ENCODE results near the gene CARD14. TPM values are rescaled to one million over a fixed set of nuclear protein-coding genes. Genes with fewer than 3 reads are reported as not detected.

The CARD14 gene
- total RNA-seq, 4 donors from 2014 or later, result 0.14 to 0.75 (median 0.48) TPM; not detected in 1

DNA sequence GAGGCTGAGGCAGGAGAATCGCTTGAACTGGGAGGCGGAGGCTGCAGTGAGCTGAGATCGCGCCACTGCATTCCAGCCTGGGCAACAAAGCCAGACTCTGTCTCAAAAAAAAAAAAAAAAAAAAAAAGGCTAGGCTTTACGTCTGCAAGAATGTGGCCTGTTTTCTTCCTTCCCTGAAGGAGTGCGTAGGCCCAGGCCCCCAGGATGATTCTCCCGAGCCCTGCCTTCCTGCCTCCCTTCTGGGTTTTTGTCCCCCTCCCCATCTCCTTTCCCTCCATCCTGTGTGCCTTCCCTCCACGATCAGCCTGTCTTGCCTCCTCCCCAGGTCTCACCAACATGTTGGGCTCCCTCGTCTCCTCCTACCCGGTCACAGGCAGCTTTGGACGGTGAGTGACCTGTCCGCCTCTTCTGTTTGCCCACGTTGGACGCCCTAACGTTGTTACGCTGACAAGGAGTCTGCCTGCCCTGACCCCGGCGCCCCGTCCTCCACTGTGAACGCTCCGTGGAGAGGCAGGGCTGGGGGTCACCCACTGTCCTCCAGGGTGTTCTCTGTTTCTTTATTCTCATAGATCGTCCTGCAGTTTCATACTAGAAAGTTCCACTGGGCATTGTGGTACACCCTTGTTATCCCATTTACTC lies 75.2 kb downstream of the CARD14 start:
- H3K36me3 ChIP-seq, result peaks cover 0 to 4% (median 0%) of the 10 kb centered on the region in 4 donors
- no peak for TF ChIP-seq POLR2AphosphoS5 (IDR thresholded peaks at IDR 0.05)
- TF ChIP-seq, protein P1, sequence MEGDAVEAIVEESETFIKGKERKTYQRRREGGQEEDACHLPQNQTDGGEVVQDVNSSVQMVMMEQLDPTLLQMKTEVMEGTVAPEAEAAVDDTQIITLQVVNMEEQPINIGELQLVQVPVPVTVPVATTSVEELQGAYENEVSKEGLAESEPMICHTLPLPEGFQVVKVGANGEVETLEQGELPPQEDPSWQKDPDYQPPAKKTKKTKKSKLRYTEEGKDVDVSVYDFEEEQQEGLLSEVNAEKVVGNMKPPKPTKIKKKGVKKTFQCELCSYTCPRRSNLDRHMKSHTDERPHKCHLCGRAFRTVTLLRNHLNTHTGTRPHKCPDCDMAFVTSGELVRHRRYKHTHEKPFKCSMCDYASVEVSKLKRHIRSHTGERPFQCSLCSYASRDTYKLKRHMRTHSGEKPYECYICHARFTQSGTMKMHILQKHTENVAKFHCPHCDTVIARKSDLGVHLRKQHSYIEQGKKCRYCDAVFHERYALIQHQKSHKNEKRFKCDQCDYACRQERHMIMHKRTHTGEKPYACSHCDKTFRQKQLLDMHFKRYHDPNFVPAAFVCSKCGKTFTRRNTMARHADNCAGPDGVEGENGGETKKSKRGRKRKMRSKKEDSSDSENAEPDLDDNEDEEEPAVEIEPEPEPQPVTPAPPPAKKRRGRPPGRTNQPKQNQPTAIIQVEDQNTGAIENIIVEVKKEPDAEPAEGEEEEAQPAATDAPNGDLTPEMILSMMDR (IDR thresholded peaks at IDR 0.05), result no peak
- TF ChIP-seq EP300 (IDR thresholded peaks at IDR 0.05; ENCODE audit: low read depth), result no peak
- no peak for TF ChIP-seq POLR2A (IDR thresholded peaks at IDR 0.05)
- no peaks in the 10 kb centered on the region for H3K4me1 ChIP-seq
- WGBS, 2 donors (ENCODE audit: low coverage in 1 of 2), result 89% methylated on average over 22 of the region's 22 CpGs; no CpG with 5 or more reads in 1 of the 2 donors
- no peak overlapping the region for H3K4me3 ChIP-seq
- intact Hi-C loops (cut with DNase I; ENCODE audit: low total_unique reads), result no loop called here
- in situ Hi-C loops (cut with MboI; ENCODE audit: low pct_ligation_motif_present in 1 of 4, low pct_unique_long_range_greater_than_20kb in 1 of 4, low sequenced_read_pairs in 3 of 4), result loop anchor here in 1 of 4 donors (25.0 kb wide), 1 partner anchor 158 kb away; no protein-coding TSS in a partner anchor
- H3K27me3 ChIP-seq, result no peaks in the 10 kb centered on the region
- H3K9me3 ChIP-seq, result no peaks in the 10 kb centered on the region
- no peak for DNase-seq
- H3K27ac ChIP-seq, result no peak overlapping the region

DNA sequence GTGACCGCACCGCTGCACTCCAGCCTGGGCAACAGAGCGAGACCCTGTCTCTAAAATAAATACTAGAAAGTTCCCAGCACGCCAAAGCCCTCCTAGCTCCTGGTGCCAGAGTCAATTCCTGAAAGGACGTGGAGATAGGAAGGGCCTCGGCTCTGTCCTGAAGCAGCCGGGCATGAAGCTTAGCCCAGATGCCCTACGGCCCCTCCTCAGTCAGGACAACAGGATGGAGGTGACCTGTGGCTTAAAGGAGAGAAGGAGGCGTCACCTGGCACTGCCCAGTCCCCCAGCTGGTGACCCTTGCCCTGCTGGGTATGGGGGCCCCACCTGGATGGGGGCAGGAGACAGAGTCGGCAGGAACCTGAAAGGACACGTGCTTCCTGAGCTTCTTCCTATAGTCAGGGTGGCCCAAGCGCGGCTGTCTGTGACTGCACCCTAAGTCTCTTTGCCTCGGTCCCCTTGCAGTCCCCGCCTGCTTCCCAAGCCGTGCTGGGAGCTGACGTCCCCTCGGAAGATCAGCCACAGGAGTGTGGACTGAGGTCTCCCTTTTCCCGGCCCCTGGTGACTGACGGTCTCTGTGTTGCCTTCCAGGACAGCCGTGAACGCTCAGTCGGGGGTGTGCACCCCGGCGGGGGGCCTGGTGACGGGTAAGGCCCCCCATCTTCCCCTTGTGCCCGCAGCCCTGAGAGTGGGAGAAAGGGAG lies 75.9 kb downstream of the CARD14 start:
- Histone ChIP-seq H3K4me3 (no peak overlapping the region), H3K36me3 (peaks cover 0 to 4% (median 0%) of the 10 kb centered on the region in 4 donors), H3K4me1 (no peaks in the 10 kb centered on the region), H3K9me3 (no peaks in the 10 kb centered on the region), H3K27ac (no peak overlapping the region), H3K27me3 (no peaks in the 10 kb centered on the region)
- intact Hi-C loops (cut with DNase I; ENCODE audit: low total_unique reads), result no loop called here
- TF ChIP-seq POLR2AphosphoS5 (IDR thresholded peaks at IDR 0.05) (no peak), EP300 (IDR thresholded peaks at IDR 0.05; ENCODE audit: low read depth) (no peak), POLR2A (IDR thresholded peaks at IDR 0.05) (no peak)
- TF ChIP-seq, protein P1 (IDR thresholded peaks at IDR 0.05), result no peak
- 89 to 91% methylated on average over 7 to 27 of the region's 27 CpGs for WGBS, 2 donors (ENCODE audit: low coverage in 1 of 2)
- DNase-seq, result no peak
- in situ Hi-C loops (cut with MboI; ENCODE audit: low pct_ligation_motif_present in 1 of 4, low pct_unique_long_range_greater_than_20kb in 1 of 4, low sequenced_read_pairs in 3 of 4), result loop anchor here in 1 of 4 donors (25.0 kb wide), 1 partner anchor 158 kb away; no protein-coding TSS in a partner anchor

DNA sequence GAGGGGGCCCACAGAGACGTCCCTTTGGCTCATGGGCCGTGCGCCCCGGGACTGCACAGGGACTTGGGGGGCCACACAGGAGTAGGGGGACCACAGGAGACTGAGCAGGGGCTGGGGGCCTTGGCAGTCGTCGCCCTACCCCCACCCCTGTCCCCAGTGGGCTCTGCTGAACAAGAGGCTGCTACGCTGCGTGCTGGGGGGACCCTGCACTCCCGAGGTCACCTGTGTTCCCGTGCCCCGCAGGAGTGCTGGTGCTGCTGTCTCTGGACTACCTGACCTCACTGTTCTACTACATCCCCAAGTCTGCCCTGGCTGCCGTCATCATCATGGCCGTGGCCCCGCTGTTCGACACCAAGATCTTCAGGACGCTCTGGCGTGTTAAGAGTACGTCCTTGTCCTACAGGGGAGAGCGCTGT lies 76.4 kb downstream of the CARD14 start:
- peaks cover 0 to 4% (median 0%) of the 10 kb centered on the region in 4 donors for H3K36me3 ChIP-seq
- 97 to 100% methylated on average over 4 to 7 of the region's 19 CpGs for WGBS, 2 donors (ENCODE audit: low coverage in 1 of 2)
- intact Hi-C loops (cut with DNase I; ENCODE audit: low total_unique reads) (no loop called here), in situ Hi-C loops (cut with MboI; ENCODE audit: low pct_ligation_motif_present in 1 of 4, low pct_unique_long_range_greater_than_20kb in 1 of 4, low sequenced_read_pairs in 3 of 4) (loop anchor here in 1 of 4 donors (25.0 kb wide), 1 partner anchor 159 kb away; no protein-coding TSS in a partner anchor)
- no peak for TF ChIP-seq POLR2AphosphoS5 (IDR thresholded peaks at IDR 0.05)
- TF ChIP-seq EP300 (IDR thresholded peaks at IDR 0.05; ENCODE audit: low read depth), result no peak
- TF ChIP-seq, protein P1 (IDR thresholded peaks at IDR 0.05), result no peak
- no peak for TF ChIP-seq POLR2A (IDR thresholded peaks at IDR 0.05)
- no peaks in the 10 kb centered on the region for H3K4me1 ChIP-seq
- no peak for DNase-seq
- H3K9me3 ChIP-seq, result no peaks in the 10 kb centered on the region
- no peaks in the 10 kb centered on the region for H3K27me3 ChIP-seq
- no peak overlapping the region for H3K4me3 ChIP-seq
- no peak overlapping the region for H3K27ac ChIP-seq

DNA sequence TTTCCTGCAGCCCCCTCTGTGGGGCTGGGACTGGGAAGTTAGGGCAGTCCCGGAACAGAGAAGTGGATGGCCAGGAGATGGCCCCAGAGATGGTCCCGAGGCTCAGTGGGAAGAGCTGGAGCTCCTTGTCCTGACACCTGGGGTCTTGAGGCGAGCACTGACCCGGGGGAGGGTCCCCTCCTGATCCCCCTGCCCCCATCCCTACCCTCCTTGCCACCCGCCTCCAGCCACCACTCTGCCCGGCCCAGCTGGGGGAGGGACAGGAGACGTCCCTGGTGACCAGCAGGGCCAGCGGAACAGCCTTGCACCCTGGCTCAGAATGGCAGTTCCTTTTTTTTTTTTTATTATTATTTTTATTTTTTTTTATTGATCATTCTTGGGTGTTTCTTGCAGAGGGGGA lies 76.9 kb downstream of the CARD14 start:
- Histone ChIP-seq H3K4me3 (no peak overlapping the region), H3K27ac (no peak overlapping the region), H3K27me3 (no peaks in the 10 kb centered on the region), H3K36me3 (peaks cover 0 to 4% (median 0%) of the 10 kb centered on the region in 4 donors), H3K9me3 (no peaks in the 10 kb centered on the region), H3K4me1 (no peaks in the 10 kb centered on the region)
- DNase-seq, result no peak
- TF ChIP-seq EP300 (IDR thresholded peaks at IDR 0.05; ENCODE audit: low read depth) (no peak), POLR2AphosphoS5 (IDR thresholded peaks at IDR 0.05) (no peak), POLR2A (IDR thresholded peaks at IDR 0.05) (no peak)
- TF ChIP-seq, protein P1 (IDR thresholded peaks at IDR 0.05), result no peak
- in situ Hi-C loops (cut with MboI; ENCODE audit: low pct_ligation_motif_present in 1 of 4, low pct_unique_long_range_greater_than_20kb in 1 of 4, low sequenced_read_pairs in 3 of 4) (loop anchor here in 1 of 4 donors (25.0 kb wide), 1 partner anchor 159 kb away; no protein-coding TSS in a partner anchor), intact Hi-C loops (cut with DNase I; ENCODE audit: low total_unique reads) (no loop called here)
- 89% methylated on average over 8 of the region's 8 CpGs; no CpG with 5 or more reads in 1 of the 2 donors for WGBS, 2 donors (ENCODE audit: low coverage in 1 of 2)
